Cardiac fibroblast (primary cell): ENCODE measurements around the gene MMP24.

Experiments used
- DNase-seq, 2 donors: peaks; one replicate each; pipeline versions ENCODE4 v3.0.0 to v3.0.0-alpha.2; 2010; ENCODE audit warnings: low read depth in 2 of 2
- H3K4me3 ChIP-seq, 2 donors: replicated peaks in 1 of 2; 1 replicate in 1 of 2; 2 replicates in 1 of 2; pipeline ENCODE4 v1.5.1; 2011; ENCODE audit warnings: low read depth in 2 of 2, low read length in 2 of 2, mild to moderate bottlenecking in 2 of 2, moderate library complexity in 1 of 2
- TF ChIP-seq, protein P1 (sequence below): IDR thresholded peaks from one replicate; pipeline ENCODE4 v1.5.1; 2011; ENCODE audit warnings: low read depth, mild to moderate bottlenecking, low read length, inconsistent platforms

The MMP24 gene

DNA sequence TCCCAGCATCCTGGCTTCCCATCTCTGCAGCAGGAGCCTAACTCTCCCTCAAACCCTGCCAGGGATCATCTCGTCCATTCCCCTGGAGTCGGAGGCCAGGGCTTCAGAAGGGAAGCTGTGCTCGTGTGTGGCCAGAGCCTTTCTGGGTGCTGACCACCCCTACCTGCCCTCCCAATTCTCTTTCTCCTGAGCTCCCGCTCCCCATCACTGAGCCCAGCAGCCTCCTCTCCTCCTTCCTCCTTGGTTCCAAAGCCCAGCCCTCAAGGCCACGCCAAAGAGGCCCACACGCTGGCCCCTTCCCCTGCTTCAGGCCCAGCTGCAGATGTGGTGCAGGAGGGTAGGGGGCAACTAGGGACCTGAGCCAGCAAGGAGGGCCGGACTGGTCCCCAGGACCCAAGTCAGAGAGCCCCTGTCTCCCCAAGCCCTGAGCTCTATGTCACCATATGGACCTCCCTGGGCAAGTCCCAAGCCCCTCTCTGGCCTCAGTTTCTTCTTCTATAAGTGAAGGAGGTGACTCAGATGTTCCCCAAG is 64.5 kb downstream of the MMP24 start:
- TF ChIP-seq, protein P1, sequence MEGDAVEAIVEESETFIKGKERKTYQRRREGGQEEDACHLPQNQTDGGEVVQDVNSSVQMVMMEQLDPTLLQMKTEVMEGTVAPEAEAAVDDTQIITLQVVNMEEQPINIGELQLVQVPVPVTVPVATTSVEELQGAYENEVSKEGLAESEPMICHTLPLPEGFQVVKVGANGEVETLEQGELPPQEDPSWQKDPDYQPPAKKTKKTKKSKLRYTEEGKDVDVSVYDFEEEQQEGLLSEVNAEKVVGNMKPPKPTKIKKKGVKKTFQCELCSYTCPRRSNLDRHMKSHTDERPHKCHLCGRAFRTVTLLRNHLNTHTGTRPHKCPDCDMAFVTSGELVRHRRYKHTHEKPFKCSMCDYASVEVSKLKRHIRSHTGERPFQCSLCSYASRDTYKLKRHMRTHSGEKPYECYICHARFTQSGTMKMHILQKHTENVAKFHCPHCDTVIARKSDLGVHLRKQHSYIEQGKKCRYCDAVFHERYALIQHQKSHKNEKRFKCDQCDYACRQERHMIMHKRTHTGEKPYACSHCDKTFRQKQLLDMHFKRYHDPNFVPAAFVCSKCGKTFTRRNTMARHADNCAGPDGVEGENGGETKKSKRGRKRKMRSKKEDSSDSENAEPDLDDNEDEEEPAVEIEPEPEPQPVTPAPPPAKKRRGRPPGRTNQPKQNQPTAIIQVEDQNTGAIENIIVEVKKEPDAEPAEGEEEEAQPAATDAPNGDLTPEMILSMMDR = no peak
- no peak overlapping the region for H3K4me3 ChIP-seq
- no peak for DNase-seq

DNA sequence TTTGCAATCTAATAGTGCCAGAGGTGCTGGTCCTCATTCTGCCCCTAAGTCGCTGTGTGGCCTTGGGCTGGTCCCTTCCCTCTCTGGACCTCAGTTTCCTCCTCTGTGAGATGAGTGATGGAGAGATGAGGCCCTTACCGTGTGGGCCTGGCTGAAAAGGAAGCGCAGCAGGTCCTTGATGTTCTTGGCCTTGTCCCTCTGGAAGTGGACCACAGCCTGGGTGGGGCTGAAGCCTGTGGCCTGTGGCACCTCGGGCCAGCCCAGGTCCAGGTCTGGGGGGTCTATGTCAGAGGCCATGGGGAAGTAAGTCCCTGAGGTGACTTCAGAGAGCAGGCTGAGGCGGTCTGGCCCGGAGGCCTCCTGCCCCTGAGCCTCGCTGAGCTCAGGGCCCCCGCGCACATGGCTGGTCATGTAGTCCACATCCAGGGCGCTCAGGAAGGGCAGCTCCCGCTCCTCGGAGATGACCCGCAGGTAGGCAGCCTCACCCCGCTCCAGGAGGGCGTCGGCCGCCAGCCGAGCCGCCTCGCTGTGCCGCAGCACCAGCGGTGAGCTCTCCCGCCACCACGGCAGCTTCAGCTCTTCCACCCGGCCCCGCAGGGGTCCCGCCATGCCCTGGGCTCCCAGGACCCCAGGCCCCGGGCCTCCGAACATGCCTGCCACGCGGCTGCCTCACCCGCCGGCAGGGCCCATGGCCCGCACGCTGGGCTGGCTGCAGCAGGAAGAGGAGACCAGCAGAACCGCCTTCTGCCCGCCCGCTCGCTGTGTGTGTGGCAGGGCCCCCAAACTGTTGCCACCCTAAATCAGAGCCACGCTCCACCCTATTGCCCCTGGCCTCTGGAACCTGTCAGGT is 65.4 kb downstream of the MMP24 start, which contains the start of gene FAM83C:
Gene FAM83C, minus strand, starts transcription at position 772 of the 850 bp plus-strand sequence. Its CDS starts 121 bp downstream, at position 651.
- no peak within 1 kb of the TSS for H3K4me3 ChIP-seq
- TF ChIP-seq, protein P1 = no peak

DNA sequence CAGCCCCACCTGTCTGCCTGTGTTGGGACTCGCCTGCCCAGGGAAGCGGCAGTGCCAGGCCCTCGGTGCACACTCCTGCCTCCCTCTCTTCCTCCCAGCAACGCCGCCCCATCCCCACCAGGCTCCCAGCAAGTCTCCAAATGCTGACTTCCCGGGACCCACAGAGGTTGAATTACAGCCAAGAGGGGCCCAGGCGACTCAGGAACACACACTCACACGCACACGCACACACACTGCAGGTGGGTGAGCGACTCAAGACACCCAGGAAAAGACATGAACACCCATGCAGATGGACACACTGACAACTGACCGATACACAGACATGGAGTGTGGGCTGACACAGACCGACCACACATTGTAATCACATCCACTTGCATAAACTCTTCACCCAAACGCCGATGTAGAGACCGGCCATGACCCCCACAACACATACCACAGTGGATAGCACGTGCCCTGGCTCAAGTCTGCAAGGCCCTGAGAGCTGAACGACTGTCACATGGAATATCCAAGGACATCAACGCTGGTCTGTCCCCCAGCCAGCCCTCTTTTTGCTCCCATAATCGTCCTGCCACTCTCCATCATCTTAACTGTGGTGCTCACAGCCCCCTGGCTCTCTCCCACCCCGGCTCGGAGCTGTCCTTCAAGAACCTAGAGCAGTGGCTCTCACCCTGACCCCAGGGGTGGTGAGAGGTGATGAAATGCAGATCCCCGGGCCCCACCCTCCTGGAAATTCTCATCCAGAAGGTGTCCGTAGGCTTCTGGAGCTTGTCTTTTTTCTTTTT is 66.2 kb downstream of the MMP24 start:
- H3K4me3 ChIP-seq = no peak overlapping the region
- no peak for DNase-seq
- TF ChIP-seq, protein P1 = no peak

More for the DNA sequence above, 65.4 kb downstream of the MMP24 start, which contains the start of gene FAM83C:
- DNase-seq = no peak

DNA sequence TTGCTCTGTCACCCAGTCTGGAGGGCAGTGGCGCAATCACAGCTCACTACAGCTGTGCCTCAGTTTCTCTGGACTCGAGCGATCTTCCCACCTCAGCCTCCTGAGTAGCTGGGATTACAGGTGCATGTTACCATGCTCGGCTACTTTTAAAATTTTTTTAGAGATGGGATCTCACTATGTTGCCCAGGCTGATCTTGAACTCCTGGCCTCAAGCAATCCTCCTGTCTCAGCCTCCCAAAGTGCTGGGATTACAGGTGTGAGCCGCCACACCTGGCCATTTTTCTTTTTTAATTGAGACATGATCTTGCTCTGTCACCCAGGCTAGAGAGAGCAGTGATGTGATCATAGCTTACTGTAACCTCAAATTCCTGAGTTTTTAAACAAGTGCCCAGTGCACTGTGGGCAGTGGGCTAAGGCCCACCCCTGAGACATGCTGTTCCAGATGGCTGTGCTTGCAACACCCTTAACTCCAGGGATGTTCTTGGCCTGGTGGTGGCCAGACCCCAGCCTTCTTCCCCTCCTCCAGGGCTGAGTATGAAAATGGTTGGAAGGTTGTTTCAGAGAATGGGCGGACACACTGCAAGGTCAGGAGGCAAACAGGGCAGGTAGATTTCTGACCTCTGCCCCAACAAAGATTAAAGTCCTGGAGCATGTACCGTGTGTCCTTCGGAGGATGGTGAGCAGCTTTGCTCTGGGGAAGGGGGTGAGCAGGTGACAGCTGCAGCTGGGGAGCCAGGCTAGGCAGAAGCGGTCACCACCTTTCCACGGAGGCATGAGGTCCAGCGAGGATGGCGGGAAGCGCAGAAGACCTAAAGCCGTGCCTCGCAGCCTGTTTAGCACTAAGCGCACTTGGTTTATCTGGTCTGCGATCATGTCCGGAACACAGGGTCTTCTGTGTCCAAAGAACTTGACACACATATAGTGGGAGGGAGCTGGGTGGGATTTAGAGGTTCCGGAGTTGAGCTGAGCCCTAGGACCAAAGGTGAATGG is 67.1 kb downstream of the MMP24 start:
- no peak overlapping the region for H3K4me3 ChIP-seq
- no peak for DNase-seq
- TF ChIP-seq, protein P1 = no peak

DNA sequence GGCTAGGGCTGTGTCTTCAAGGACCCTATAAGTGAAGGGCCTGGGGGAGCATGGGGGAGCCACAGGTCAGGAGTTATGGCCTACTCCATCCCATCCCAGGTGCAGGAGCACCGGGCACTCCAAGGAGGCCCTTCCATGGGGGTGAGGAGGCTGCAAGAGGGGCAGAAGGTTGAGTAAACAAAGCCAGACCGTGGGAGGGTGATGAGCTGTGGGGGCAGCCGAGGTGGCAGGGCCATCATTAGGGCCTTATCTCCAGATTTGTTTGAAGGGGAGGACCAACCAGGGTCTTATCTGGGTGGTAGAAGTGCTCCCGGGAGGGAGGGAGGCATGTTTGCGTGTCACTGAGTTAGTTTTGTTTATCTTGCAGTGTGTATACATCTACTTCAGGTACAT is 67.8 kb downstream of the MMP24 start:
- H3K4me3 ChIP-seq = no peak overlapping the region
- TF ChIP-seq, protein P1 = no peak

DNA sequence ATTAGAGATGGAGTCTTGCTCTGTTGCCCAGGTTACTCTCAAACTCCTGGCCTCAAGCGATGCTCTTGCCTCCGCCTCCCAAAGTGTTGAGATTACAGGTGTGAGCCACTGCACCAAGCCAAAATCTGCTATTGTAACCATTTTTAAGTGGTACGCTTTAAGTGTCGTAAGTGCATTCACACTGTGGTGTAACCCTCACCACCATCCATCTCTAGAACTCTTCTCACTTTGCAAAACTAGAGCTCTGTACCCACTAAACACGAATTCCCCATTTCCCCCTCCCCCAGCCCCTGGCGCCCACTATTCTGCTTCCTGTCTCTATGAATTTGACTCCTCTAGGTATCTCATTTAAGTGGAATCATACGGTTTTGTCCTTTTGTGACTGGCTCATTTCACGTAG is 68.6 kb downstream of the MMP24 start:
- no peak overlapping the region for H3K4me3 ChIP-seq
- no peak for DNase-seq
- TF ChIP-seq, protein P1 = no peak

More for the DNA sequence above, 67.8 kb downstream of the MMP24 start:
- DNase-seq = no peak
